ENCODE measurements around the gene GPR17. TPM values are rescaled to one million over a fixed set of nuclear protein-coding genes. Genes with fewer than 3 reads are reported as not detected.

GPR17 gene
- total RNA-seq, 1 experiment from 2014 or later = 1.0 TPM

- ChIA-PET CTCF (no interaction called here), POLR2A (ENCODE audit: unreplicated experiment) (no interaction called here)
- H3K4me3 ChIP-seq (ENCODE audit: low read length) = no peak overlapping the region
- H3K9me3 ChIP-seq (ENCODE audit: low read length) = no peaks in the 10 kb centered on the region
- TF ChIP-seq EZH2 (IDR thresholded peaks at IDR 0.05; ENCODE audit: low read length, unreplicated experiment) (no peak), CTCF (conservative IDR thresholded peaks at IDR 0.05; ENCODE audit: low read depth, low read length) (no peak), EZH2phosphoT487 (IDR thresholded peaks at IDR 0.05; ENCODE audit: borderline replicate concordance, low read length) (no peak)
- ATAC-seq = no peak
- no peak overlapping the region for H3K9ac ChIP-seq (ENCODE audit: low read length)
- H3K79me2 ChIP-seq (ENCODE audit: low read length) = no peaks in the 10 kb centered on the region
- intact Hi-C loops (cut with micrococcal nuclease) = loop anchor here (10.0 kb wide), 1 partner anchor 447 kb away; no protein-coding TSS in a partner anchor
- no peak for DNase-seq
- BruUV-seq (replicated peaks) = no TSS peak
- no peaks in the 10 kb centered on the region for H3K9me2 ChIP-seq (replicated peaks; ENCODE audit: low read length)
- no peak overlapping the region for H3K27ac ChIP-seq (ENCODE audit: low read length)
- no peaks in the 10 kb centered on the region for H3K36me3 ChIP-seq (ENCODE audit: low read depth, low read length)
- H3F3A ChIP-seq (ENCODE audit: low read length, unreplicated experiment) = no peaks in the 10 kb centered on the region
- H3K4me1 ChIP-seq (ENCODE audit: insufficient read depth, low read length) = peaks cover 27% of the 10 kb centered on the region
- no peaks in the 10 kb centered on the region for H4K20me1 ChIP-seq (ENCODE audit: low read length)
- no peak overlapping the region for H2AFZ ChIP-seq (ENCODE audit: low read length)
- no peaks in the 10 kb centered on the region for H3K27me3 ChIP-seq (ENCODE audit: low read length)
- no peak overlapping the region for H3K4me2 ChIP-seq (ENCODE audit: low read length)
Measured at GRCh38 chr2:127641846-127642507, 4.0 kb upstream of the GPR17 start.

GRCh38 chr2:127642706-127643438 lies 3.1 kb upstream of the GPR17 start:
- Histone ChIP-seq H3K27me3 (ENCODE audit: low read length) (no peaks in the 10 kb centered on the region), H3F3A (ENCODE audit: low read length, unreplicated experiment) (no peaks in the 10 kb centered on the region), H3K9me2 (replicated peaks; ENCODE audit: low read length) (no peaks in the 10 kb centered on the region), H4K20me1 (ENCODE audit: low read length) (no peaks in the 10 kb centered on the region), H3K36me3 (ENCODE audit: low read depth, low read length) (no peaks in the 10 kb centered on the region), H3K27ac (ENCODE audit: low read length) (no peak overlapping the region), H3K9me3 (ENCODE audit: low read length) (no peaks in the 10 kb centered on the region), H3K9ac (ENCODE audit: low read length) (no peak overlapping the region), H3K79me2 (ENCODE audit: low read length) (no peaks in the 10 kb centered on the region), H3K4me2 (ENCODE audit: low read length) (no peak overlapping the region), H2AFZ (ENCODE audit: low read length) (no peak overlapping the region), H3K4me1 (ENCODE audit: insufficient read depth, low read length) (peaks cover 27% of the 10 kb centered on the region), H3K4me3 (ENCODE audit: low read length) (no peak overlapping the region)
- DNase-seq (no peak), ATAC-seq (no peak)
- CTCF ChIA-PET = no interaction called here
- TF ChIP-seq CTCF (conservative IDR thresholded peaks at IDR 0.05; ENCODE audit: low read depth, low read length) (no peak), EZH2 (IDR thresholded peaks at IDR 0.05; ENCODE audit: low read length, unreplicated experiment) (no peak), EZH2phosphoT487 (IDR thresholded peaks at IDR 0.05; ENCODE audit: borderline replicate concordance, low read length) (no peak)
- POLR2A ChIA-PET (ENCODE audit: unreplicated experiment) = no interaction called here
- BruUV-seq (replicated peaks) = no TSS peak
- intact Hi-C loops (cut with micrococcal nuclease) = loop anchor here (10.0 kb wide), 1 partner anchor 448 kb away; no protein-coding TSS in a partner anchor

Measured in PC-3 (cell line).